Fibroblast of lung (primary cell): Measurements from ENCODE around the gene TNS3. TPM values are rescaled to one million over a fixed set of nuclear protein-coding genes. Genes with fewer than 3 reads are reported as not detected.

Source experiments
- DNase-seq, 2 donors: peaks; one replicate each; pipeline versions ENCODE4 v3.0.0 to v3.0.0-alpha.2; 2010; ENCODE audit warnings: low read depth in 2 of 2
- H2AFZ ChIP-seq: 2 replicates; pipeline ENCODE4 v1.5.1; 2012; ENCODE audit warnings: low read length, control low read depth, inconsistent platforms
- H3K27ac ChIP-seq: 2 replicates; pipeline ENCODE4 v1.5.1; 2011; ENCODE audit warnings: low read length, control low read depth; ENCODE audit not compliant: insufficient read depth
- H3K27me3 ChIP-seq: 2 replicates; pipeline ENCODE4 v1.5.1; 2011; ENCODE audit warnings: mild to moderate bottlenecking, low read length; ENCODE audit not compliant: control insufficient read depth, insufficient read depth
- H3K36me3 ChIP-seq: 2 replicates; pipeline ENCODE4 v1.5.1; 2011; ENCODE audit warnings: low read length; ENCODE audit not compliant: control insufficient read depth, insufficient read depth
- H3K4me1 ChIP-seq: 2 replicates; pipeline ENCODE4 v1.5.1; 2011; ENCODE audit warnings: low read length; ENCODE audit not compliant: control insufficient read depth, insufficient read depth; ENCODE audit errors: extremely low read depth
- H3K4me2 ChIP-seq: 2 replicates; pipeline ENCODE4 v1.5.1; 2011; ENCODE audit warnings: low read length, control low read depth; ENCODE audit not compliant: insufficient read depth; ENCODE audit errors: extremely low read depth
- H3K4me3 ChIP-seq, 4 experiments: fragments of 200-600 bp in 1 of 4; sonication (generic) in 1 of 4; replicated peaks in 1 of 4; 2 replicates each; pipeline ENCODE4 v1.5.1; 2011 to 2016; ENCODE audit warnings: low read length in 4 of 4, low read depth in 3 of 4, mild to moderate bottlenecking in 3 of 4, control low read depth in 2 of 4, inconsistent platforms in 1 of 4, mixed read lengths in 1 of 4; ENCODE audit not compliant: insufficient read depth in 1 of 4; ENCODE audit errors: control extremely low read depth in 1 of 4
- H3K79me2 ChIP-seq: 2 replicates; pipeline ENCODE4 v1.5.1; 2012; ENCODE audit warnings: mild to moderate bottlenecking, low read length, inconsistent platforms; ENCODE audit not compliant: control insufficient read depth, insufficient read depth
- H3K9ac ChIP-seq: 2 replicates; pipeline ENCODE4 v1.5.1; 2011; ENCODE audit warnings: mild to moderate bottlenecking, low read length, control low read depth; ENCODE audit not compliant: insufficient read depth
- H3K9me3 ChIP-seq: 2 replicates; pipeline ENCODE4 v1.5.1; 2012; ENCODE audit warnings: low read depth, low read length; ENCODE audit not compliant: control insufficient read depth, insufficient read depth
- H4K20me1 ChIP-seq: 2 replicates; pipeline ENCODE4 v1.5.1; 2011; ENCODE audit warnings: low read length; ENCODE audit not compliant: control insufficient read depth, insufficient read depth; ENCODE audit errors: extremely low read depth
- CTCF ChIP-seq, 2 donors: IDR thresholded peaks in 1 of 2; conservative IDR thresholded peaks in 1 of 2; 1 replicate in 1 of 2; 2 replicates in 1 of 2; pipeline ENCODE4 v1.5.1; 2011 to 2012; ENCODE audit warnings: low read length in 2 of 2, control low read depth in 1 of 2, inconsistent platforms in 1 of 2, low read depth in 1 of 2, mild to moderate bottlenecking in 1 of 2
- EZH2 ChIP-seq: IDR thresholded peaks from 2 replicates; pipeline ENCODE4 v1.5.1; 2012; ENCODE audit warnings: low read length, control low read depth, mild to moderate bottlenecking; ENCODE audit errors: missing control alignments
- polyA plus RNA-seq, 2 donors: library from polyadenylated mRNA; depleted of rRNA in 1 of 2; stranded (reverse) in 1 of 2; unstranded in 1 of 2; fragments of >200 nt; gene quantifications; 2 replicates each; pipeline ENCODE4 v1.2.1, GENCODE V29; 2011 to 2012; ENCODE audit warnings: missing spikeins in 1 of 2
- total RNA-seq: library from RNA; depleted of rRNA; stranded (reverse); fragments of >200 nt; gene quantifications from 2 replicates; pipeline ENCODE4 v1.2.1, GENCODE V29; 2014

TNS3 gene
- total and polyA plus RNA-seq, 2 donors (not counting 1 experiment from before 2014, with no cell fraction given) = 74.4 to 88.8 TPM

DNA sequence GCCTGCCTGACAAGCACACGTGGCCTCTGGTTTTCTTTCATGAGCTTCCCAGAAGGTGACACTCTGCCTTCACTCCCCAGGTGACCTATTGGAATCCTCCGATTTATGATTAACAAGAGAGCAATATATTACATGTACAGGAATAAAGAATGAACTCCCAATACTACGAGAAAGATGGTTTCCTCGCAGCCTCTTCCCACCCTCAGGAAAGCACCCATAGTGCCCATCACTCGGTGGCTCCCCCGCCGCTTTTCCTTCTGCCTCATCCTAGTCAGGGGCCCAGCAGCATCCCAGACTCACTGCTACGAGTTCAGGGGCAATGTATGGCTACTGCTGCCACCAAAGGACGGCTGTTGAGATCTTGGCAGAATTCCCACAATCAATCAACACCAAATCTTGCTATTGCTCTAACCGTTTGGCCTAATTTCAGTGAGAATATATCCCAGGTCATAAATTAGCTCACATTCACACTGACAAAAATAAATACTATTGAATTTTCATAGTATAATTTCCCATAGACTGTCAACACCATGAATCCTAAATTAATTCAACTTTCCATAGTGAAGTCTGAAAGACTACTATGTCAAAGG, 196.3 kb downstream of the TNS3 start:
- no peaks in the 10 kb centered on the region for H3K27me3 ChIP-seq
- no peak overlapping the region for H3K9ac ChIP-seq
- no peak overlapping the region for H3K27ac ChIP-seq
- no peak for DNase-seq
- TF ChIP-seq CTCF (conservative IDR thresholded peaks at IDR 0.05 in 1 of 2, IDR thresholded peaks at IDR 0.05 in 1 of 2; ENCODE audit: low read depth in 1 of 2, low read length in 2 of 2) (no peak), EZH2 (no peak)
- no peak overlapping the region for H2AFZ ChIP-seq
- no peak overlapping the region for H3K4me3 ChIP-seq
- peaks cover 2% of the 10 kb centered on the region for H3K4me1 ChIP-seq
- no peak overlapping the region for H3K4me2 ChIP-seq
- peaks cover 2% of the 10 kb centered on the region for H4K20me1 ChIP-seq
- H3K9me3 ChIP-seq = no peaks in the 10 kb centered on the region
- H3K79me2 ChIP-seq = no peaks in the 10 kb centered on the region
- peaks cover 9% of the 10 kb centered on the region for H3K36me3 ChIP-seq

- no peaks in the 10 kb centered on the region for H3K27me3 ChIP-seq
- no peak overlapping the region for H3K9ac ChIP-seq
- H3K36me3 ChIP-seq = peaks cover 9% of the 10 kb centered on the region
- no peaks in the 10 kb centered on the region for H3K79me2 ChIP-seq
- peaks cover 7% of the 10 kb centered on the region for H3K4me1 ChIP-seq
- TF ChIP-seq CTCF (conservative IDR thresholded peaks at IDR 0.05 in 1 of 2, IDR thresholded peaks at IDR 0.05 in 1 of 2; ENCODE audit: low read depth in 1 of 2, low read length in 2 of 2) = no peak
- H3K4me3 ChIP-seq = no peak overlapping the region
- no peaks in the 10 kb centered on the region for H3K9me3 ChIP-seq
- H4K20me1 ChIP-seq = peaks cover 2% of the 10 kb centered on the region
- no peak overlapping the region for H3K27ac ChIP-seq
- no peak overlapping the region for H2AFZ ChIP-seq
- no peak for DNase-seq
- H3K4me2 ChIP-seq = no peak overlapping the region
These were observed 197.0 kb downstream of the TNS3 start for GRCh38 chr7:47384755-47385535.

DNA sequence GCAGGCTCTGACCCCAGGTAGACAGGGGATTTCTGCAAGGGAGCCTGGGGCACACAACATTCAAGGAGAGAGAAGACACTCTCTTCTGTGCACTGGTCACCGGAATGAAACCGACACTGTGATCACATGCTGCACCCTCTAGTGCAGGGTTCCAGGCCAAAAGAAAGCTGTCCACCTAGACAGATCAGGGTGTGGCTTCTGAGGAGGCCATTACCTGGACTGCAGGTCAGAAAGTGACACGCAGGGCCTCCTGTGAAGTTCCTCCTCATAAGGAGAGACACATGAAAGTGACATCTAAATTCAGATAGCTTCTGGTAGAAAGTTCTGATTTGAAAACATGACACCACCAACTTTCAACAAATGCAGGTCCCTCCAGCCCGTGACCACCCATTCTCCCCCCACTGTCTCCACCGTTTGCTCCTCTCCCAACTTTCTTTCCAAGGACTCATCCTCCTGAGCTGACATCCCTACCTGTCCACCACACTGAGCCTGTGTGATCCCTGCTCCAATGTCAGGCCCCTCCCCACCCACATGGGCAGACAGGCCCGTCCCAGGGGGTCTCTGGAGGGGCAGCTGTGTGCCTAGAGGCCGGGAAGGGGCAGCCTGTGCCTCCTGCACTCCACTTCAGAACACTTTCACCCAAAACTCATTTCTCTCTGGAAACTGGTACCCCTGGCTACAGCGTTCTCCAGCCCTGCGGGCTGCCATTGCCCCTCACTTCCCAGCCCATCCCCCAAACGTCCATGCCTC, 198.0 kb downstream of the TNS3 start:
- H3K79me2 ChIP-seq = no peaks in the 10 kb centered on the region
- no peak overlapping the region for H2AFZ ChIP-seq
- DNase-seq = no peak
- H3K9me3 ChIP-seq = no peaks in the 10 kb centered on the region
- H3K4me2 ChIP-seq = no peak overlapping the region
- no peak overlapping the region for H3K9ac ChIP-seq
- H4K20me1 ChIP-seq = peaks cover 2% of the 10 kb centered on the region
- H3K27me3 ChIP-seq = no peaks in the 10 kb centered on the region
- H3K4me3 ChIP-seq = no peak overlapping the region
- peaks cover 9% of the 10 kb centered on the region for H3K36me3 ChIP-seq
- peaks cover 11% of the 10 kb centered on the region for H3K4me1 ChIP-seq
- no peak overlapping the region for H3K27ac ChIP-seq
- TF ChIP-seq EZH2 (no peak), CTCF (conservative IDR thresholded peaks at IDR 0.05 in 1 of 2, IDR thresholded peaks at IDR 0.05 in 1 of 2; ENCODE audit: low read depth in 1 of 2, low read length in 2 of 2) (no peak)
